Activated naive CD4-positive, alpha-beta T cell treated with anti-CD3 and anti-CD28 coated beads for 36 hours (primary cell): ENCODE measurements around the gene SAMD1. TPM values are rescaled to one million over a fixed set of nuclear protein-coding genes. Genes with fewer than 3 reads are reported as not detected.

ENCODE experiments used
- CTCF ChIA-PET: fragments of 350-600 bp; sonication (Branson Sonifier 250); formaldehyde crosslinking; loops from one replicate; lab custom pipeline; 2021; ENCODE audit warnings: antibody characterized with exemption; lab: Charles Lee
- DNase-seq: peaks from one replicate; pipeline ENCODE4 v3.0.0-alpha.2; 2020
- H3K27ac Mint-ChIP-seq: one replicate; pipeline ENCODE4 v1.8.0; 2021; ENCODE audit warnings: mild to moderate bottlenecking, mixed read lengths
- H3K27me3 Mint-ChIP-seq: one replicate; pipeline ENCODE4 v1.8.0; 2021; ENCODE audit warnings: low read depth, mixed read lengths
- H3K36me3 Mint-ChIP-seq: one replicate; pipeline ENCODE4 v1.8.0; 2021; ENCODE audit warnings: low read depth, mixed read lengths
- H3K4me1 Mint-ChIP-seq: one replicate; pipeline ENCODE4 v1.8.0; 2021; ENCODE audit warnings: low read depth, mixed read lengths
- H3K4me3 Mint-ChIP-seq: one replicate; pipeline ENCODE4 v1.8.0; 2021; ENCODE audit warnings: mild to moderate bottlenecking, moderate library complexity, mixed read lengths
- H3K9me3 Mint-ChIP-seq: one replicate; pipeline ENCODE4 v1.8.0; 2021; ENCODE audit warnings: mixed read lengths
- intact Hi-C: fragments of 100-400 bp; cut with micrococcal nuclease; formaldehyde crosslinking; loops from one replicate; pipeline ENCODE4 v1.15.1; 2023
- total RNA-seq, 2 experiments: library from RNA; stranded (reverse); gene quantifications; one replicate each; pipeline ENCODE4 v1.2.3, GENCODE V29; 2021

The SAMD1 gene
- total RNA-seq, 2 experiments from 2014 or later: 50.9 to 53.0 TPM

DNA sequence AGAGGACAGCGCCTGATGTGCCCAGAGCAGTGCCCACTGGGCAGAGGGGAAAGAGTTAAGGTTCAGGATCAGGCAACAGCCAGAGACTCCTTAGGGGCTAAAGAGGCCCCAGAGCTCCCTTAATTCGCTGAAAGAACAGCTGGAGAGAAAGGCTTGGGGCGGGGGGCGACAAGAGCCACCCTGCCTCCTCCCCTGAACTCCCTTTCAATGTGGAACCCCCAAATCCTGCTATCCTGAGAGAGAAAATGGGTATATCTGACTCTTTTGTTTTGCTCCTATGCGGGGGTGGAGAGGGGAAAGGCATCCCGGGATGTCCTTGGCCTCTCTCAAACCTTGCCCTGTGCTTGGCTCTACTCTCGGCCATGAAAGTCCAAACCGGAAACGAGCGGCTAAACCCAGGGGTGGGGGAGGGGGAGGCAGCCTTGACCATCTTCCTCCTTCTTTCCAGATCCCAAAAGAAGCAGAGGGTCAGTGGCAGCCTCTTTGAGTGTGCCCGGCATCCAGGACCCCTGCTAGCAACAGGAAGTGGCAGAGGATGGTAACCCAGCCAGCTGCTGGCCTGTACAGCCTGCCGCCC lies 22.3 kb upstream of the SAMD1 start:
- peak overlapping the region; percentile 30 for H3K27ac Mint-ChIP-seq
- no peak for DNase-seq
- no peak overlapping the region for H3K4me3 Mint-ChIP-seq
- H3K27me3 Mint-ChIP-seq: no peaks in the 10 kb centered on the region
- no peaks in the 10 kb centered on the region for H3K9me3 Mint-ChIP-seq
- intact Hi-C loops: no loop called here
- H3K36me3 Mint-ChIP-seq: no peaks in the 10 kb centered on the region
- CTCF ChIA-PET: interaction anchor here (1.5 to 1.7 kb wide), 3 partner anchors 10 to 210 kb away, joined by 3 to 8 read pairs (median 4); no protein-coding TSS in a partner anchor
- H3K4me1 Mint-ChIP-seq: peaks cover 45% of the 10 kb centered on the region

DNA sequence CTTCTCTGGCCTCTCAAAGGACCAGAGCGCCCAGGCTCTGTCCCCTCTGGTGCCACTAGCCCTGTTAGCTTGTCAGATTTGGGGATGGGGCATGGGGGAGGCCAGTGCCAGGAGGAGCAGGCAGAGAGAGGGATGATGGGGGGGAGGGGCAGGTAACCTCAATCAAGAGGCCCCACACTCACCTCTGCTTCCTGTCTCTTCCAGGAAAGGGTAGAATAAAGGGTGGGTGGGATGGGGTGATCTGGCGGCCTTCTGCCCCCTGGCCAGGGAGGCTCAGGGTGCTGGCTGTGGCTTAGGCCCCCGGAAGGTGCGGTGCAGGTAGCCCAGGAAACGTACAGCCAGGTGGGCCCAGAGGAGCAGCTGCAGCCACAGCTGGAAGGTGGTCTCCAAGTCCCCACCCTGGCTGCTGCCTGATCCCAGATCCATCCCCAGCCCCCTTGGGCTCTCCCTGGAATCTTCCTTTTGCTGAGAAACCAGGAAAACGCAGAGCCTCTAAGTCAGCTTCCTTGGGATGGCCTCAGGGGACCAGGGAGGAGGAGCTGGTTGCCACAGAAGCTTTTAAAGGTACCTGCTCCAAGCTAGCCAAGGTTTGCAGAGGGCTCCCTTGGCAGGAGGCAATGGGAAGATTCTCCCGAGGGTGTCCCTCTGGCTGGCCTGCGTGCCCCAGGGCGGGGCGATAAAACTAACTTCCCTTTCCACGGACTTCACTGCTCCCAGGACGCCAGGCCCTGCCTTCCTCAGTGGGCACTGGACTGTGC lies 21.7 kb upstream of the SAMD1 start:
- Mint-ChIP-seq H3K36me3 (no peaks in the 10 kb centered on the region), H3K27ac (no peak overlapping the region), H3K4me1 (peaks cover 45% of the 10 kb centered on the region), H3K9me3 (no peaks in the 10 kb centered on the region), H3K27me3 (no peaks in the 10 kb centered on the region), H3K4me3 (no peak overlapping the region)
- CTCF ChIA-PET: interaction anchor here (1.5 to 1.6 kb wide), 2 partner anchors 11 to 25 kb away, joined by 3 to 4 read pairs; no protein-coding TSS in a partner anchor
- DNase-seq: no peak
- intact Hi-C loops: no loop called here

DNA sequence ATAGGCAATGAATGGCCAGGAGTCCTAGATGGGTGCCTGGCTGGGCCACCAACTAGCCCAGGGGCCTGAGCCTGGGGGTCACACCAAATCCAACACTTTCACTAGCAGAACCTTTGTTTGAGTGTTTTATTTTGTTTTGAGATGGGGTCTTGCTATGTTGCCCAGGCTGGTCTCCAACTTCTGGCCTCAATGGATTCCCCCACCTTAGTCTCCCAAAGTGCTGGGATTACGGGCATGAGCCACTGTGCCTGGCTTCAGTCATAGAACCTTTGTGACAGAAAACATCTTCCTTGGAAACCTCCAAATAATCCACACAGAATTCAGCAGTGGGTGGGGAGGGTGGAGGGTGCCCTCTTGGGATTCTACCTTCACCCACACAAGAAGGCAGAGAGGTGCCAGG lies 20.9 kb upstream of the SAMD1 start:
- H3K27me3 Mint-ChIP-seq: no peaks in the 10 kb centered on the region
- H3K36me3 Mint-ChIP-seq: no peaks in the 10 kb centered on the region
- CTCF ChIA-PET: interaction anchor here (1.5 kb wide), 1 partner anchor 12 kb away, joined by 4 read pairs; no protein-coding TSS in a partner anchor
- H3K4me3 Mint-ChIP-seq: no peak overlapping the region
- DNase-seq: no peak
- H3K4me1 Mint-ChIP-seq: peaks cover 40% of the 10 kb centered on the region
- H3K9me3 Mint-ChIP-seq: no peaks in the 10 kb centered on the region
- intact Hi-C loops: no loop called here
- no peak overlapping the region for H3K27ac Mint-ChIP-seq

DNA sequence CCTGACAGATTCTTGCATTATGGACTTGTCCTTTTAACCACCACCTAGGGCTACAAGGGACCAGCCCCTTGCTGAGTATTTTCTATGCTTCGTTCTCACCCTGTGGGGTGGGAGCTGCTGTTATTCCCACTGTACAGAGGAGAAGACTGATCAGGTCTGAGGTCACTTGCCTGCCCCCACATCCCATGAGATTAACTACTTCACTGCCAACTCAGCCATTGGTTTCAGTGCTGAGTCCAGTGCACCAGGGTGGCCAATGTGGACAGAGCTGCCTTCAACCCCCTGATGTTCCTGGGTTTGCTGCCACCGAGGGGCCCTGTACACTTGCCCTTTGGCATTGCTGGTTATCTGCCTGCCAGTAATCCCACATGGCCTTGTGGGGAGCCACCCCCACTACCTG lies 20.1 kb upstream of the SAMD1 start:
- Mint-ChIP-seq H3K4me1 (peaks cover 31% of the 10 kb centered on the region), H3K36me3 (peaks cover 1% of the 10 kb centered on the region), H3K9me3 (no peaks in the 10 kb centered on the region), H3K4me3 (no peak overlapping the region), H3K27me3 (no peaks in the 10 kb centered on the region), H3K27ac (no peak overlapping the region)
- CTCF ChIA-PET: interaction anchor here (1.2 kb wide), 1 partner anchor 62 kb away, joined by 3 read pairs; no protein-coding TSS in a partner anchor
- intact Hi-C loops: no loop called here
- no peak for DNase-seq

DNA sequence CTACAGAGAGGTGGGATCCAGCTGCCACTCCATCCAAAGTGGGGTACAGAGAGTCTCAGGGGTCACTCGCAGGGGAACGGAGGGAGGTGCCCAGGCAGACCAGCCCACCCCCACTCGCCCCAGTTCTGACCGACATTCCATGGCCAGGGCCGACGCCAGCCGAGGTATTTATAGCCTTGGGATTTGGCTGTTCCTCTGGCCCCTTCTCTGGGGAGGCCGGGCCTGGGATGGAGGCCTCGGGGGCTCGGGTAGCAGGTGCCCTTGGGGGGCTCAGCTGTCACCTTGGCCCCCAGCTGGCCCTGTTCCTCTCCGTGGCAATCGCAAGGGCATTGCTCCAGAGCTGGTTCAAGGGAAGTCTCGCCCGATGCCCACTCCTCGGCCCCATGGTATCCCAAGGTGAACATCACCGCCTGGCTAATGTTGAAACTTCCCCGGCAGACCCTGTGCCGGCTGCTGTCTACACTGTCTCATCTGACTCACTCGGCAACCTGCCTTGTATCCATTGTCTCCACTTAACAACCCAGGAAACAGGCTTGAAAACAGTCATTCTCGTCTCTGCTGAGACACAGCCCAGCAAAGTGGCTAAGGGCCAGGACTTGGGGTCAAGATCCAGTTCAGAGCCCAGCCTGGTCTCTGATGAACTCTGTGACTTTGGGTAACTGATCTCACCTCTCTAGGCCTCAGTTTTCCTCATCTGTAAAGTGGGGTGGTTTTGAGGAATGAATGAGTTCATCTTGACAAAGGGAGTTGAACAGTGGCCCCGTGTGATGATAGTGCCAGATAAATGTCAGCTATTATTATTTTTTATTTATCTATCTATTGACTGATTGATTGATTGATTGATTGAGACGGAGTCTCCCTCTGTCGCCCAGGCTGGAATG lies 17.3 kb upstream of the SAMD1 start:
- CTCF ChIA-PET: interaction anchor here (0.6 to 1.6 kb wide), 3 partner anchors 15 to 246 kb away, joined by 4 to 7 read pairs (median 6); partner anchors contain the start of gene ASF1B
- no peak overlapping the region for H3K4me3 Mint-ChIP-seq
- H3K27me3 Mint-ChIP-seq: no peaks in the 10 kb centered on the region
- DNase-seq: no peak
- no peaks in the 10 kb centered on the region for H3K9me3 Mint-ChIP-seq
- H3K27ac Mint-ChIP-seq: no peak overlapping the region
- intact Hi-C loops: no loop called here
- peaks cover 12% of the 10 kb centered on the region for H3K4me1 Mint-ChIP-seq
- peaks cover 2% of the 10 kb centered on the region for H3K36me3 Mint-ChIP-seq

DNA sequence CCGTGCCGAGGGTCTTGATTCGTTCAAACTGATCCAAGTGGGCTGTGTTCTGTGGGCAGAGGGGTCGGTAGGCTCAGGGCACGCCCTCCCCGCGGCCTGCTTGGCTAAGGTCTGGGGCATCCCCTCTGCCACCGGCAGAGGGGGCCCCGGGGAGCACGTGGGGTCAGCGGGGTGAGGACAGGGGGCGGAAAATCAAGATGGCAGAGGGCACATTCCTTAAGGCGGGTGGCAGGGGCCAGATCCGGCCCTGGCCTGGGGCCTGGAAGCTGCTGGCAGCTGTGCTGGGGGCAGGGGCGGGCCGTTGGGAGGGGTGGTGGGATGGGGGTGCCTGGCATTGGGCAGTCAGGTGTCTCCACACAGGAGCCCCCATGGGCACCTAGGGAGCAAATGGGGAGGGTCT lies 16.3 kb upstream of the SAMD1 start:
- H3K9me3 Mint-ChIP-seq: no peaks in the 10 kb centered on the region
- intact Hi-C loops: no loop called here
- H3K27ac Mint-ChIP-seq: no peak overlapping the region
- no peak for DNase-seq
- peaks cover 2% of the 10 kb centered on the region for H3K36me3 Mint-ChIP-seq
- no peaks in the 10 kb centered on the region for H3K27me3 Mint-ChIP-seq
- CTCF ChIA-PET: interaction anchor here (1.6 kb wide), 1 partner anchor 30 kb away, joined by 6 read pairs; the partner anchor contains the start of gene ASF1B
- no peak overlapping the region for H3K4me3 Mint-ChIP-seq
- peaks cover 4% of the 10 kb centered on the region for H3K4me1 Mint-ChIP-seq

DNA sequence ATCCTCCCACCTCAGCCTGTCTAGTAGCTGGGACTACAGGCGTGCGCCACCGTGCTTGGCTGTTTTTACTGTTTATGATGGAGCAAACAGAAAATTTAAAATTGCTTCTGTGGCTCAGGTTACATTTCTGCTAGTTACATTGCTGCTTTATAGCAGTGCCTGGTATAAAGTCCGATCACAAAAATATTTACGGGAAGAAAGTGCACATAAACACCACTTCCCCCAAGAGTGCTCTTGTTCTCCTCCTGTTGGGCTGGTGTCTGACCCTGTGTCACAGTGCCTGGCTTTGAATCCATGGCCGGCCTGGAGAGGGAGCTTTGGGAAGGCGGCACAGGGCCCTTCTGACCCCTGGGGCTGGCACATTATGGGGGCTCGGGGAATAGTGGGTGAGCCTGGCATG lies 15.1 kb upstream of the SAMD1 start:
- Mint-ChIP-seq H3K9me3 (no peaks in the 10 kb centered on the region), H3K27me3 (no peaks in the 10 kb centered on the region), H3K36me3 (peaks cover 3% of the 10 kb centered on the region), H3K27ac (no peak overlapping the region), H3K4me3 (no peak overlapping the region), H3K4me1 (no peaks in the 10 kb centered on the region)
- intact Hi-C loops: no loop called here
- CTCF ChIA-PET: interaction anchor here (1.2 kb wide), 1 partner anchor 9 kb away, joined by 3 read pairs; no protein-coding TSS in a partner anchor
- DNase-seq: no peak

DNA sequence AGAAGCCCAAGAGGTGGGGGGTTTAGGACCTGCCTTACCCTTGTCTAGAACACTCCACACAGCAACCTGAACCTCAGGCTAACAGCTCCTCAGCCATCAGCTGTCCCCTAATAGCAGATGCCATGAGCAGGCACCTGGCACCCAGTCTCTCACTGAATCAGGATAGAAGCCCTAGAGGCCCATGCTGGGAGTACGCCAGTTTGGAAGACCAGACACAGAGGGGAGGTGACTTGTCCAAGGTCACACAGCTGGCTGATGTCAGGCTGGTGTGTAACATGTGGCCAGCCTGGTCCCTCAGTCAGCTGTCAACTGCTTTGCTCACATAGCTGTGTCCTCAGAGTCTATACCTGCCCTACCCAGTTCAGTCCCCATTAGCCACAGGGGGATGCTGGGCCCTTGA lies 12.8 kb upstream of the SAMD1 start:
- no peak overlapping the region for H3K27ac Mint-ChIP-seq
- peaks cover 4% of the 10 kb centered on the region for H3K36me3 Mint-ChIP-seq
- H3K4me1 Mint-ChIP-seq: no peaks in the 10 kb centered on the region
- intact Hi-C loops: no loop called here
- DNase-seq: no peak
- no peak overlapping the region for H3K4me3 Mint-ChIP-seq
- CTCF ChIA-PET: no interaction called here
- H3K9me3 Mint-ChIP-seq: no peaks in the 10 kb centered on the region
- H3K27me3 Mint-ChIP-seq: no peaks in the 10 kb centered on the region

DNA sequence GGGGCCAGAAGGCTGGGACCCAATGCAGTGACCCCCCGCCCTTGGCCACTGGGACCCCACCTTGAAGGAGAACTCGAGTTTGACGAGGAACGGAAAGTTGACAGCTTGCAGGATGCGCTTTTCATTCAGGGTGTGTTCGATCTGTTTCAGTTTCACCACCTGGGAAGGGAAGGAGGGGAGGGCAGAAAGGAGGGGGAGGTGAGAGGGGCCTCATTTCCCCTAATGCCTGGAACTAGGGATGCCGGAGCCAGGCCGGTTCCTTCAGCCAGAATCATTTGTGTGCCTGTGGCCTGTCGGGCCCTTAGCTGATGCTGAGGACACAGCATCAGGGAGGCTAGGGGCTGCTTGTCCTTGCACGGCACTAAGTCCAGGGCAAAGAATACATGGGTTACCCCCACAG lies 12.2 kb upstream of the SAMD1 start:
- no peaks in the 10 kb centered on the region for H3K27me3 Mint-ChIP-seq
- no peaks in the 10 kb centered on the region for H3K4me1 Mint-ChIP-seq
- H3K4me3 Mint-ChIP-seq: no peak overlapping the region
- no peak for DNase-seq
- intact Hi-C loops: no loop called here
- no peaks in the 10 kb centered on the region for H3K9me3 Mint-ChIP-seq
- peak overlapping the region; percentile 13 for H3K27ac Mint-ChIP-seq
- H3K36me3 Mint-ChIP-seq: peaks cover 4% of the 10 kb centered on the region
- CTCF ChIA-PET: interaction anchor here (0.6 to 1.4 kb wide), 2 partner anchors 12 to 242 kb away, joined by 3 to 5 read pairs; no protein-coding TSS in a partner anchor

DNA sequence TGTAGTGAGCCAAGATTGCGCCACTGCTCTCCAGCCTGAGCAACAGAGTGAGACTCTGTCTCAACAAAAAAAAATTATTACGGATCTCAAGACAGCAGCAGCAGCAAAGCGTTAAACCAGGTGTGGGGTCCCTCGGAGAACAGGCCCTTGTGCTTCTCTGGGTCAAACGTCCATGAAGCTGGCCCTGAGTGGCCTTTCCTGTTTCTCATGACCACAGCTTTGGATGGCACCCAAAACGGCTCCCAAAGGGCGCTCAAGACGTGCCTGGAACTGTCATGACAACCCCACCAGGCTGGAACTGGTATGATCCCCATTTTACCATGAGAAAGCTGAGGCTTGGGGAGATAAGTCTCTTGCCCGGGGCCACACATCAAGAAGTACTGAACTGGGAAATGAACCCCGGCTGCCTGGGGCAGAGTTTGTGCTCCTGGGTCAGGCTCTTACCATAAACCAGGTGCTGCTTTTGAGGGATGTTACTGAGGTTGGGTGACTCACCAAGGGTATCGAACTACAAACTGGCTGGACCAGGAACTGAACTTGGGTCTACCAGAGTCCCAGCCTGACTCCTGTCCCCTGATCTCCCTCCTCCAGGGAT lies 11.6 kb upstream of the SAMD1 start:
- Mint-ChIP-seq H3K4me1 (no peaks in the 10 kb centered on the region), H3K9me3 (no peaks in the 10 kb centered on the region), H3K27me3 (no peaks in the 10 kb centered on the region), H3K4me3 (no peak overlapping the region), H3K36me3 (peaks cover 4% of the 10 kb centered on the region), H3K27ac (no peak overlapping the region)
- CTCF ChIA-PET: interaction anchor here (0.6 to 1.4 kb wide), 2 partner anchors 13 to 242 kb away, joined by 3 to 5 read pairs; no protein-coding TSS in a partner anchor
- DNase-seq: no peak
- intact Hi-C loops: no loop called here

DNA sequence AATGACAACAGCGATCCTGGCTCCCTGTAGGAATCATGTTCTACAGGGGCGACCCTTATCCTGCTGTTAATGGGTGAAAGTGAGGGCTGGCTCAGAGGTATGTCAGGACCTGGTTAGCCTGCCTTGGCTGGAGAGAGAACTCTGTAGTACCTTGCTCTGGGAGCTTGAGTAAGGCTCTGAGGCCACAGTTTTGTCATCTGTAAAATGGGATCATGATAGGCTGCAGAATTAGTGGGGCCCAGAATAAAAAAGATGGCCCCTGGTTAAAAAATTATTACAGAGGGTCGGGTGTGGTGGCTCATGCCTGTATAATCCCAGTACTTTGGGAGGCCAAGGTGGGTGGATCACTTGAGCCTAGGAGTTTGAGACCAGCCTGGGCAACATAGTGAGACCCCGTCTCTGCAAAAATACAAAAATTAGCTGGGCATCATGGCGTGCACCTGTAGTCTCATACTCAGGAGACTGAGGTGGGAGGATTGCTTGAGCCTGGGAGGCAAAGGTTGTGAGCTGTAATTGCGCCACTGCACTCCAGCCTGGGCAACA lies 10.5 kb upstream of the SAMD1 start:
- H3K4me3 Mint-ChIP-seq: no peak overlapping the region
- no peaks in the 10 kb centered on the region for H3K9me3 Mint-ChIP-seq
- no peak for DNase-seq
- H3K27ac Mint-ChIP-seq: no peak overlapping the region
- no peaks in the 10 kb centered on the region for H3K27me3 Mint-ChIP-seq
- CTCF ChIA-PET: interaction anchor here (1.4 kb wide), 1 partner anchor 14 kb away, joined by 5 read pairs; no protein-coding TSS in a partner anchor
- intact Hi-C loops: no loop called here
- H3K4me1 Mint-ChIP-seq: no peaks in the 10 kb centered on the region
- H3K36me3 Mint-ChIP-seq: peaks cover 8% of the 10 kb centered on the region
